ENCODE measurements around the gene GPR17.

Gene GPR17

DNA sequence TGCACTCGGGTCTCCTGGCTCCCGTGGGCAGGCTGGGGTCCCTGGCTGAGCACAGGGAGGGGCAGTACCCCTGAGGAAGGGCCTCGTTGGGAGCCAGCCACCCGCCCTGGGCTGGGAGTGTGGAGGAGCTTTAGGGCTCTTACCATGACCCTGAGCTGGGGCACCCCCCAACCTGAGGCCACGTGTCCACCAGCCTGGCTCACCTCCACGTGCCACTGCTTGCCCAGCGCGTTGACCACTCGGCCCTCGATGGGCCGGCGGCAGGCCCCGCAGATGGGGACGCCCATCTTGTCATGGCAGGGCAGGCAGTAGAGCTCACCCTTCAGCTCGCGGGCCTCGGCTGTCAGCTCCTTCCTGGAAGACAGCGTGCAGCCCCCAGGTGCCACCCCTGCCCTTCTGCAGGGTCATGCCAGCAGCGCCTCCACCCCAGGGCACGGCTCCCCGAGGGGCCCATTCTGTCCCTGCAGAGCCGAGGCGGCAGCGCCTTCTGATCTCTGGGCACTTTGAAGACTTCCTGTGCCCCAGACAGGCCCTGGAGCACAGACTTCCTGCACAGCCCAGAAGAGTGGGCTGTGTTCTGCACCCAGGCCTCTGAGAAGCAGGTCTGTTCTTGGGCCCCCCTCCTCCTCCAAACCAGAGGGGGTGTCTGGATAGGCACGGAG, 4.0 kb upstream of the GPR17 start:
- DNase-seq (ENCODE audit: low spot score), result peak; percentile 66

DNA sequence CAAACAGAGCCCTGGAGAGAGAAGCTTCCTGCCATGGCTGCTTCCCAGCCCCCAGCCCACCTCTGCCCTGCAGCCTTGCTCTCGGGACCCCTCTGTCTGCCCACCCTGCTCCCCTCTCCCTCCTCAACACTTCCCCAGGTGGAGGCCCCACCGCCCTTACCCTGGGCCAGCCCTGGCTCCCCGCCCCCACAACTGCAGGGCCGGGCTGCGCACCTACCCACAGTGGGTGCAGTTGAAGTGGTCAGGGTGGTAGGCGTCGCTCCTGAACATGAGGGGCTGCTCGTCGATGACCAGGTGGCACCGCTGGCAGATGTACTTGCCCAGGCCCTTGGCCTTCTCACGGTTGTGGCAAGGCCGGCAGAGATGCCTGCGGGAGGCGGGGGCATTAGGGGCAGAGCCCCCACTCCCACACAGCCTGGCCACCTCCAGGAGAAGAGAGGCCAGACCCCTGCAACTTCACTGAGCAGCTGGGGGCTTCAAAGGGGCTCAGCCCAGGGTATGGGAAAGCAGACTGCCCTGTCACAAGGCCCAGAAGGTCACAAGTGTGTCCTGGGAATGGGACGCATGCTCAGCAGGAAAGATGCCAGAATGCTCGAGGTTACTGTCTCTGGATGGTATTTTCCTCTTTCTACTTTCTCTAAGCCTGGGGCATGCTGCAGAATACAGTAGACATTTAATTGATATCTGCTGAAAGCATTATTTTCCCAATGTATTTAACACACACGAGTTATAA, 3.1 kb upstream of the GPR17 start:
- no peak for DNase-seq (ENCODE audit: low spot score)

DNA sequence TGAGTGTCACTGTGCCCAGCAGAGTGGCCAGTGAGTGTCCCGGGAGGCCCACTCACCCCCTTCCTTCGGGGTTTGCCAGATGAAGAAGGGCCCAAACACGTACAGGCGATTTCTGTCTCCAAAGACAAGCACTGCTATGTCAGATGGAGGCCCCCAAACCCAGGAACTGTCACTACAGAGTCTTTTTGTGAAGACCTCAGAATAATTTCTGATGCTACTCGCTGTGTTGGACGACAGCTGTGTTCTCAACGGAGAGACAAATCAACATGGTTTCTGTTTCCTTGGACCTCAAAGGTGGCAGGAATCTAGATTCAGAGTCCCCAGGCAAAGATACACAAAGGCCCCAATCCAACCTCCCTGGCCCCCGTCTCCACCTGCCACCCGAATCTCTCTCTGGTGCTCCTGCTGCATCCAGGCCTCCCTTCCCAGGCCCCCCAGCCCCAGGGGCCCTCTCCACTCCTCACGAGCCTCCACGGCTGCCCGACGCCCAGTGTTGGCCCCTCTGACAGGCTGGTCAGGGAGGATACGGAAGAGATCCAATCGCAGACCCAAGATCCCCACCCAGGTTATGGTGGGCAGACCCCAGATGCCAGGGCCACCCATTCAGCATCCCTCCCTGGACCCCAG, 2.4 kb upstream of the GPR17 start:
- no peak for DNase-seq (ENCODE audit: low spot score)

DNA sequence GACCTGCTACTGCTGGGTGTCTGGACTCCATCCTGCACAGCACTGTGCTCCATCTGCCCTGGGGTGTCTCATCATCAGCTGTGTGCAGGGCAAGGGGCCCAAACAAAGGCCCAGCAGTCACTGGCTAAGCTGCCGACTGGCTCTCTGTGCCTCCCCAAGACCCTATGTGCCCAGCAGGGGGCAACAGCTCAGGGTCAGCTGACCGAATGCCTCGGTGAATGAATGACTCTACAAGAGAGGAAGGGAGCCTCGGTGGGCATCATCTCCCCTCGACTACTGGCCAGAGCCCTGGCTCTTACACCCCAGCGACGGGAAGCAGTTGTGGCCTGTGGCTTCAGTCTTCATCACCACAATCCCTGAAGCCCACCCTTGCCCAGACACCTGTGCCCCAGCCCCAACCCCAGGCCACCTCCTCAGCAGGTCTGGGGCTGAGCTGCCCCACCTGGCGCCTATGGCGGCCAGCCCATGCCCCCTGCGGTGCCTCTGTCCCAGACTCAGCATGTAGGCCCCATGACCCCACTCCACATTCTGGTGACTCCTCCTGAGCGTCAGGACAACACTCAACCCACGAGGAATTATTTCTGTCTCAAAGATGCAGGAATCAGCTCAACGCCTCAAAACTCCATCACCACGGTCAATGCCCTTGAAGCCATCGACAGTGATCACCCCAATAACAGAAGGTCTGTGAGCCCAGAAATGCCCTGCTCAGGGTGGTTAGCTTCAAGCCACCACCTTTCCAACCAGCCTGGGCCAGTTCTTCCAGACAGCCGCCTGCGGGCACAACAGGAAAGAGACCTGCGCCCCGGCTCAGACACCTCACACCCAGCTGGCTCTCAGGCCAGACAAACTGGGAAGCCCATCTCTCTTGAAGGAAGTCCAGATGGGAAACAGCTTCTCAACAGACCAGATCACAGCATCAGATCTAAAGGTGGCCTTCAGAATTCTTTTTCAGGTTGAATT, 1.6 kb upstream of the GPR17 start:
- DNase-seq (ENCODE audit: low spot score), result no peak

DNA sequence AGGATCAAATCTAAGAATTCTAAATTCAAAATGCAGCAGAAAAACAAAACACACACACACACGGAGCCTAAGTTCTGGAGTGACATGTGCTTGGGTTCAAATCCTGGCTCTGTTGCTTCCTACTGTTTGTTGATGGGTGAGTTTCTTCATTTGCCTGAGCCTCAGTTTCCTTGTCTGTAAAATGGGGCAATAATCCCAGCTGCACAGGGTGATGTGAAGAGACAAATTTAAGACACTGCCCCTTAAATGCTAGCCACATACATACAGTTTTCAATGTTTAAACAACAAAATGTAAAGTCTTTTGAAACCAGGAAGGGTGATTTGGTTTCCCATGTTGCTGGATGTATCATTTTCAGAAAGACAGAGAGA, 943 bp upstream of the GPR17 start:
- no peak for DNase-seq (ENCODE audit: low spot score)

DNA sequence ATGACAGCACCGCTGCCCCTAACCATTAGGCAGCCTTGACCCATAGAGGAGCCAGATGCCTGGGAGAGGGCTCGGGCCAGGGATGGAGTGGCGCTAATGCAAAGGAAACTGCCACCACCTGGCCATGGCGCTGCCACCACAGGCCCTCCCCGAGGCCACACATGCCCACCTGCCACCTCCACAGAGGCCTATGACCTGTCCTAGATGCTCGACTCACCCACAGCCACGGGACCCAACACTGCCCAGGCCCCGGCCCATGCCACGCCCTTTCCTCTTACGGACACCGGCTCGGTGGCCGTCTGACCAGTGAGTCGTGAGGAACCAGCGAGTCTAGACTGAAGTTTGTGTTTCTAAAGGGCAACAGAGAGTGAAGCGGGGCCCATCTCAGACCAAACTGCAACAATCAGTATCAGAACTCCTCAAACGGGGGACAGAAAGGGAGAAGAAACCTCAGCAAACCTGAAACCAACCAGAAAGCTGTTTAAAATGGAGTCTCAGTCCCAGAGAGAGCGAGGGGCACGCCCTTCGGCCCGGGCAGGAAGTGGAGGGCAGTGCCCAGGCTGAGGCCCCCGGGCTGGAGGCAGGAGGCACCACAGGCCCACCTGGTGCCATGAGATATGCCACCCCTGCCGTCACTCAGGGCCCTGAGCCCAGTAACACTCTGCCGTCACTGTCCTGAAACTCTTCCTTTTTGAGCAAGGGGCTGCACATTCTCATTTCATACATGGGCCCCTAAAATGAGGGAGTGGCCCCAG, 711 bp downstream of the GPR17 start:
- no peak for DNase-seq (ENCODE audit: low spot score)

DNA sequence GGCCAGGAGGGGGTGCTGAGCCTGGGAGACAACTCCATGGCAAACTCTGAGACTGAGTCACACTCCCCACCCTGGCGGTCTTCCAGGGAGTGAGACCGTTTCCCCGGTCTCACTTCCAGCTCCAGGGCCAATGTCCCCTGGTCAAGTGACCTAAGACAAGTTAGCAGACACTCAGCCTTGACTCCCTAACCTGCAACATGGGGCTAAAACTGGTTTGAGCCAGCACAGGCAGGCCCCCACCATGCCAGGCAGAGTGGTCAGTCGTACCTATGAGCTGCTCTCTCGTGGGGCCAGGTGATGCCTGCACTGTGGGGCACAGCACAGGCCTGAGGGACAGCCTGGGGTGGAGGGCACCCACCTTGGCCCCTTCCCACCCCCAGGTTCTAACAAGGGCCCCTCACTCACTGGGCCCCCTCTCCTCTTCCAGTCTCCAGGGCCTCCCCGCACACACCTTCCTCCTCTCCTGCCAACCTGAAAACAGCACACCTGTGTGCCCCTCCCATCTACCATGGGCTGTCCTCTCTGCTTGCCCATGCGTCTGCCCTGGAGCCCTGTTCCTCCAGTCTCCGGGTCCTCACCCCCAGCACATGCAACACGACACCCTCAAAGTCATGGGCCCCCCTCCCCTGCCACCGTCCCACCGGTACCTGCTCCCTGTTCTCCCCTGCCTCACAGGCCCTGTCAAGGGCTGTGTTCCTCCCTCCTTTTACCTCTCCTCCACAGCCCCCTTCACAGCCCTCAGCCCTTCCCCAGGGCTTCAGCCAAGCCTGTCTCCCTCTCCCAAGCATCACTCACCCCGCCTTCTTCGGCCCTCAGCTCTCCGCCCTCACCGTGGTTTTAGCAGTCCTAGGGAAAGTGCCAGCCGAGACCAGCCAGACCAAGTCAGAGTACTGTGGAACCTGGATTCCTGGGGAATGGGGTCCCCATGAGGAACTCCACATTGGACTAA, 1.6 kb downstream of the GPR17 start:
- peak; percentile 82 for DNase-seq (ENCODE audit: low spot score)

DNA sequence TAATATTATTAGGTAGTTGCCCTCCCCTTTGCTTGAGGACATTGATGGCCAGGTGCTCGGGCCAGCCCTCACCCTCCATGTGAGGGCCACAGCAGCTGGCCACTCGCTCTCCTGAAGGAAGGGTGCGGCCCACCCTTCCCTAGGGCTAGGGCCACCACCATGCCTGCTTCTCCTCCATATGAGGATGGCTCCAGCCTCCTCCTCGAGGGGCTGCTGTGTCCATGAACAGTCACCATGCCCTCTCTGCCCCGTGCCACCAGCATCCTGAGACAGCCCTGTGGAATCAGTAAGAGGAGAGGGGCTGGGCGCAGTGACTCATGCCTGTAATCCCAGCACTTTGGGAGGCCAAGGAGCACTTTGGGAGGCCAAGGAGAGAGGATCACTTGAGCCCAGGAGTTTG, 2.4 kb downstream of the GPR17 start:
- DNase-seq (ENCODE audit: low spot score), result no peak

DNA sequence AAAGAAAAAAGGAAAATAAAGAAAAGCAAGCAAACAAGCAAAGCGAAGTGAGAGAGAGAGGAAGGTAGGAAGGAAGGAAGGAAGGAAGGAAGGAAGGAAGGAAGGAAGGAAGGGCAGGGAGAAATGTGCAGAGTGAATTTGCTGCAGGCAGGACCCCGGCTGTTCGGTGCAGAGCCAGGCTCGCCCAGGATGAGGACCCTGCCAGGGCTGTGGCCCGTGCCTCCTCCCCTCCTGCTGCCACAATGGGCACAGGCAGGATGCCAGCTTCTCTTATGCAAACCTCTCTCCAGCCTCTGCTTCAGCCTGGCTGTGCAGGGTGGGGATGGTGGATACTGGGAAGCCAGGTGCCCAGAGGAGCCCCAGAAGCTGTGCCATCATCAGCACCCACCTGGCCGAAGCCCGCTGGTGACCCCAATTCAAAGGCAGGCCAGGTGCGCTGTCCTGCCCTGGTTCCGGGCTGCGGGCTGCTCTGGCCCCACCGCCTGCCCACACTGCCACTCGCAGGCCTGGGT, 3.2 kb downstream of the GPR17 start:
- no peak for DNase-seq (ENCODE audit: low spot score)

DNA sequence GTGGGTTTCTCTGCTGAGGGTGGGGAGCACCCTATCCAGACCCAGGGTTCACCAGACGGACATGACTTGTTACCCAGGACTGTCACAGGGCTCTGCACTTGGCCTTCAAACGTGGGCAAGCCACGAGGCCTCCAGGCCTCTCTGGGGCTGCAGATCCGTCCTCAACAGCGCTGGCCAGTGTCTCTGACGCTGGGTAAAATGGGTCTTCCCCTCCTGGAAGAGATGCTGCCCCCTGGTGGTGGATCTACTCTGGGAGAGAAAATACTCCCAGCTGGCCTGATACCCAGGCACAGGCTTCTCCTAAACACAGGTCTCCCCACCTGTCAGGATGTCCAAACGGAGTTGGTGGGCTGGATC, 3.7 kb downstream of the GPR17 start:
- peak; percentile 88 for DNase-seq (ENCODE audit: low spot score)

DNA sequence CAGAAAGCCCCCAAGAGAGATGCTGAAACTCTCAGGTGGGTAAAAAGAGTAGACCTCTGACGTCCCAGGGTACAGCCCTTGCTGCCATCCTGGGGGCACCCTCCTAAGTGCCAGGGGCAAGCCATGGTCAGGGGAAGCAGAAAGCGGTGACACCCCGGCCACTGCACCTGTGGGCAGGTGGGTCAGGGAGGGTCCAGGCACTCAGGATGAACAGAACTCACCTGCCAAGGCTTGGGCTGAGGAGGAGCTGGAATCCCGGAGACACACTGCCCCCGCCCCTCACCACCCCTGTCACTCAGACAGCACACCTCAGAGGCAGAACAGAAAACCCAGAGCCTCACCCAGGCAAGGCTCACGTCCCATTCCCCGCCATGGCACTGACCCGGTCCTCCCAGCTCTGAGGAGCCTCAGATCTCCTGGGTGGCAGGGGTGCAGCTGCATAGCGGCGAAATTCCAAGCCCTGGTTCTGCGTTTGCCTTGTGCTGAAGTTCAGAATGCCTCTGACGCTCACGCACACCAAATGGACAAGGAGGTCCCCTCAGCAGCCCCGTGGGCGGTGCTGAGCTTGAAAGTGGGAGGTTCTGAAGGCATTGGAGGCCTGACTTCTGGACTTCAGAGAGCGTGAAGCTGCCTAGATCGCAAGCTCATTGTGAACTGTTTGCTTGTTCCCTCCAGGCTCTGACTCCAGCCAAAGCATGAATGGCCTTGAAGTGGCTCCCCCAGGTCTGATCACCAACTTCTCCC, 4.3 kb downstream of the GPR17 start:
- DNase-seq (ENCODE audit: low spot score), result no peak

DNA sequence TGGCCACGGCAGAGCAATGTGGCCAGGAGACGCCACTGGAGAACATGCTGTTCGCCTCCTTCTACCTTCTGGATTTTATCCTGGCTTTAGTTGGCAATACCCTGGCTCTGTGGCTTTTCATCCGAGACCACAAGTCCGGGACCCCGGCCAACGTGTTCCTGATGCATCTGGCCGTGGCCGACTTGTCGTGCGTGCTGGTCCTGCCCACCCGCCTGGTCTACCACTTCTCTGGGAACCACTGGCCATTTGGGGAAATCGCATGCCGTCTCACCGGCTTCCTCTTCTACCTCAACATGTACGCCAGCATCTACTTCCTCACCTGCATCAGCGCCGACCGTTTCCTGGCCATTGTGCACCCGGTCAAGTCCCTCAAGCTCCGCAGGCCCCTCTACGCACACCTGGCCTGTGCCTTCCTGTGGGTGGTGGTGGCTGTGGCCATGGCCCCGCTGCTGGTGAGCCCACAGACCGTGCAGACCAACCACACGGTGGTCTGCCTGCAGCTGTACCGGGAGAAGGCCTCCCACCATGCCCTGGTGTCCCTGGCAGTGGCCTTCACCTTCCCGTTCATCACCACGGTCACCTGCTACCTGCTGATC, 4.9 kb downstream of the GPR17 start:
- no peak for DNase-seq (ENCODE audit: low spot score)

DNA sequence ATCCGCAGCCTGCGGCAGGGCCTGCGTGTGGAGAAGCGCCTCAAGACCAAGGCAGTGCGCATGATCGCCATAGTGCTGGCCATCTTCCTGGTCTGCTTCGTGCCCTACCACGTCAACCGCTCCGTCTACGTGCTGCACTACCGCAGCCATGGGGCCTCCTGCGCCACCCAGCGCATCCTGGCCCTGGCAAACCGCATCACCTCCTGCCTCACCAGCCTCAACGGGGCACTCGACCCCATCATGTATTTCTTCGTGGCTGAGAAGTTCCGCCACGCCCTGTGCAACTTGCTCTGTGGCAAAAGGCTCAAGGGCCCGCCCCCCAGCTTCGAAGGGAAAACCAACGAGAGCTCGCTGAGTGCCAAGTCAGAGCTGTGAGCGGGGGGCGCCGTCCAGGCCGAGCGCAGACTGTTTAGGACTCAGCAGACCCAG, 5.4 kb downstream of the GPR17 start:
- no peak for DNase-seq (ENCODE audit: low spot score)

DNA sequence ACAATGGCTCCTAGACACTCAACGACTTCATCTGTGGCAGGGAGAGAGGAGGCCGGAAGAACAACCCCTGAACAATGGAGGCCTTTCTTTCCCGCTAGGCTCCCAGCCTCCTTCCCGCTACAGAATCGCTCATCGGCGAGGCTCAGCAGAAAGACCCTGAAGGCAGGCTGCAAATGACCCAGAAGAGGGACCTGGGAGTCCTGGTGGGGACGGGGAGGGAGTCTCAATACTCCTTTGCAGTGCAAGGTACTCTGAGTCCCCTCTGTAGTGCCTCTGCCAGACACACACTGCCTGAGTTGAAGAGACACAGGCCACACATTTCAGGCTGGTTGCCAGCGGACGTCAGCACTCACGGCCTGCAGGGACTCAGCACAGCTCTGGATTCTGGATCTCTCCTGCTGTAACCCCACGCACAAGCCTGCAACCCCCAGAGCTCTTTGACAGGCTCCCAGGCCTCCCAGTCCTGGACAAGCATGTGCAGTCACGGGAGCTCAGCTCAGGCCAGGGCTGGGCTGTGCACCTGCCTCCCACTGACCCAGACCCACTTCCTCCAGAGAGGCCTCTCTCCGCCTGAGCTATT, 6.1 kb downstream of the GPR17 start:
- no peak for DNase-seq (ENCODE audit: low spot score)

DNA sequence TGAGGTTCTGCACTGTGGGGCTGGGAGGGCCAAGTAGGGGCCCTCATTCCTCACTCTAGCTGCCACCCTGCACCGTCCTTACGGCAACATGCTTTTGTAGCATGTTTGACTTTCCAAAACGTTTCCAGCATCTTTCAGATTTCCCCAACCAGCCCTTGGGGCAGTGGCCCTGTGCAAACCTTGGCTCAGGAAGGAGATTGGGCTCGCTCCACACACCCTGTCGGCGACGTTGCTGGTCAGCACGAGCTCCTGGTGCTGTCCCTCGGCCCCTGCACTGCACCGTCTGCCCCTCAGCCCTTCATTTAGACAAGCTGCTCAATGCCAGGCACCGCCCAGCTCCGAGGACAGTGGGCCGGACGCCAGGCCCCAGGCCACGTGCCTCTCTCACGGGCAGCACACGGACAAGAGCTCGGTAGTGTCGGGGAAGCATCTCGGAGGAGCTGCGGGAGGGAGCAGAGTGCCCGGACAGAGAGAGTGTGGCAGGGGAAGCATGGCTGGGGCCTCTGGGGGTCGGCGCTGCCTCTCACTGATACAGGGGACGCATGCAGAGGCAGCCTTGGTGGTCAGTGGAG, 6.9 kb downstream of the GPR17 start:
- DNase-seq (ENCODE audit: low spot score), result no peak

DNA sequence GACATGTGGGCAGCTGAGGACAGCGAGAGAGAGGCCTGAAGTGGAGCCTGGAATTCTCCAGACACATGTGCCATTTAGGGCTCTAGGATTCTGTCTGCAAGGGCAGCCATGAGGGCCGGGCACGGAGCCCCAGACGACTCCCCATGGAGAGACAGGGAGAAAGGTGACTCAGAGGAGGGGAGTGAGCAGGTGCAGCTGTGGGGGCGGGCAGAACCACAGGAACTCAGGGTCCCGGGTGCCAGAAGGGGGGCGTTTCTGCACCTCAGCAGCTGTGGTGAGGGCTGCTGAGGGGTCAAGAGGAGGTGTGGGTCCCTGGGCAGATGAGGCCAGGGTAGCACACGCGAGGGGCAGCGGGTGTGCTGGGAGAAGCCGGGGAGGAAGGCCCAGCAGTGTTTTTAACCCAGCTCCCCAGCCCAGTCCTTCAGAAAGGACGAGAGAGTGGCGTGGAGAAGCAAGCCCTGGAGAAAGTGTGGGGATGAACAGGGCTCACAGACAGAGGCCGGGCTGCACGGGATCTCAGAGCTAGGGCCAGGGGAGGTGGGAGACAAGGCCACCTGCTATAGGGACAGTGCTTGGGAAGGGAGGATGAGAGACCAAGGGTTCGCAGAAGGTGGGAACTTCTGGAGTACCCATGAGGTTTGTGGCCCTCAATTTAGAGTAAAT, 7.6 kb downstream of the GPR17 start:
- DNase-seq (ENCODE audit: low spot score), result no peak

DNA sequence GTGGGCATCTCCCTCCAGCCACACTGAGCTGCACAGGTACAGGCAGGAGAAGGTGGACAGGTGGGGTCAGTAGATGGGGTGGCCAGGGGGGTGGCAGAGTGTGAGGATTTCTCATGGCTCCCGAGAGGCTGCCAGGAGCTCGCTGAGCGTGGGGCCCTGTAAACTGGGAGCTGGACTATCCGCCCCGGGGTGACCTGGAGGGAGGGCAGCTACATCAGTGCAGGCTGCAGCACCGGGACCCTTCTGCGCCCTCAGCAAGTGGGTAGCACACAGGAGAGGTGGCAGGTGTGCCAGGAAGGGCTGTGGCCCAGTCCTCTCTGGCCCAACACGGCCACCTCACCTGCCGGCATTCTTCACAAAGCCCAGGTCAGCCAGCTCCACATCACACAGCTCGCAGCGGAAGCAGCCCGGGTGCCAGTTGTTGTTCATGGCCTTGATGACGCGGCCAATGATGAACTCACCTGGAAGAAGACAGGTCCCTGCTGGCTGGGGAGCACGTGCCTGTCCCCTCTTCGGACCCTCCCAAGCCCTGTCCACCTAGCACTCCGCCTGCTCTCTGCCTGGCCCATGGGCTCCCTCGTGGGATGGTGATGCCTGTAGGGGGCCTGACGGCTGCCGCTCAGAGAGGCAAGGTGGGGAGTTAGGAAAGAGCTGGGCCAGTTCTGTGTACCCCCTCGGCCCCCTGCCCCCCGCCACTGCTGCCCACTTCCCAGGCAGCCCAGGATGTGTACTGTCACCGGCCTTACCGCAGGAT, 8.3 kb downstream of the GPR17 start:
- no peak for DNase-seq (ENCODE audit: low spot score)
